Activated CD8-positive, alpha-beta memory T cell treated with anti-CD3 and anti-CD28 coated beads for 4 hours (primary cell): ENCODE data around the gene LRRC8A.
"Not testable (repeated sequence)": the region's sequence is repeated elsewhere in the genome, so short reads cannot be mapped to it uniquely, and the experiment has no call there.

ENCODE experiments used
- DNase-seq, 2 donors: peaks; one replicate each; pipeline ENCODE4 v3.0.0-alpha.2; 2020; ENCODE audit warnings: low read depth in 2 of 2

Gene LRRC8A

GRCh38 chr9:128863647-128864046 lies 18.3 kb upstream of the LRRC8A start:
- DNase-seq = peak; percentile 63 to 72

GRCh38 chr9:128870128-128870940 lies 11.6 kb upstream of the LRRC8A start:
- no peak for DNase-seq

- not testable (repeated sequence) for DNase-seq
Measured at GRCh38 chr9:128870941-128871265, 11.0 kb upstream of the LRRC8A start.

- DNase-seq = no peak
Measured at GRCh38 chr9:128877852-128878251, 4.1 kb upstream of the LRRC8A start.

GRCh38 chr9:128882677-128883603 lies 1.0 kb downstream of the LRRC8A start:
- no peak for DNase-seq

- no peak for DNase-seq
Measured at GRCh38 chr9:128884164-128884563, 2.2 kb downstream of the LRRC8A start.

- no peak for DNase-seq
Measured at GRCh38 chr9:128885376-128885775, 3.4 kb downstream of the LRRC8A start.

- no peak for DNase-seq
Measured at GRCh38 chr9:128885798-128886197, 3.9 kb downstream of the LRRC8A start.

- DNase-seq = no peak
Measured at GRCh38 chr9:128886211-128886891, 4.4 kb downstream of the LRRC8A start.

- no peak for DNase-seq
Measured at GRCh38 chr9:128887049-128887448, 5.1 kb downstream of the LRRC8A start.

GRCh38 chr9:128887914-128888350 lies 6.0 kb downstream of the LRRC8A start:
- DNase-seq = no peak

- DNase-seq = no peak
Measured at GRCh38 chr9:128891321-128892220, 9.6 kb downstream of the LRRC8A start.

- no peak for DNase-seq
Measured at GRCh38 chr9:128892221-128892921, 10.4 kb downstream of the LRRC8A start.

GRCh38 chr9:128893354-128893753 lies 11.4 kb downstream of the LRRC8A start:
- no peak for DNase-seq

- DNase-seq = no peak
Measured at GRCh38 chr9:128894764-128895163, 12.8 kb downstream of the LRRC8A start.

- no peak for DNase-seq
Measured at GRCh38 chr9:128895556-128895955, 13.6 kb downstream of the LRRC8A start.

GRCh38 chr9:128898382-128898781 lies 16.4 kb downstream of the LRRC8A start:
- DNase-seq = no peak

- DNase-seq = no peak
Measured at GRCh38 chr9:128898845-128899565, 17.1 kb downstream of the LRRC8A start.

- DNase-seq = no peak
Measured at GRCh38 chr9:128899566-128900322, 17.8 kb downstream of the LRRC8A start.
